IMR-90 (cell line): ENCODE data around the gene IFI27L2. TPM values are rescaled to one million over a fixed set of nuclear protein-coding genes. Genes with fewer than 3 reads are reported as not detected.

Experiments used
- ATAC-seq: fragments of 200-7000 bp; cut with Tn5 transposase; 2 replicates; pipeline ENCODE4 v1.9.1; 2020; ENCODE audit warnings: low read depth, mild to moderate bottlenecking, moderate library complexity
- BruUV-seq: library from RNA; stranded (reverse); fragments of 400-500 nt; replicated peaks from 2 replicates; lab custom pipeline; 2021; lab: Mats Ljungman, UMichigan
- CTCF ChIA-PET: fragments of 300-600 bp; formaldehyde crosslinking; extraction: SDS; loops from one replicate; lab custom pipeline; 2021; ENCODE audit warnings: antibody characterized with exemption; lab: Yijun Ruan, JAX
- POLR2A ChIA-PET: fragments of 300-600 bp; sonication (Branson Sonifier 250); formaldehyde crosslinking; loops from one replicate; lab custom pipeline; 2022; ENCODE audit warnings: antibody characterized with exemption; ENCODE audit not compliant: unreplicated experiment; lab: Charles Lee
- DNase-seq: peaks from one replicate; pipeline ENCODE4 v3.0.0; 2013
- H2AFZ ChIP-seq: replicated peaks from 2 replicates; pipeline ENCODE3; 2013; ENCODE audit warnings: low read length, mild to moderate bottlenecking; ENCODE audit not compliant: poor library complexity
- H2AK5ac ChIP-seq: 2 replicates; pipeline ENCODE4 v1.6.1; 2013; ENCODE audit warnings: low read depth, low read length, inconsistent platforms
- H2AK9ac ChIP-seq: replicated peaks from 2 replicates; pipeline ENCODE3; 2013; ENCODE audit warnings: mild to moderate bottlenecking, low read depth, low read length, moderate library complexity; ENCODE audit not compliant: poor library complexity
- H2BK120ac ChIP-seq: 2 replicates; pipeline ENCODE4 v1.6.1; 2013; ENCODE audit warnings: low read depth, low read length, inconsistent platforms
- H2BK15ac ChIP-seq: 3 replicates; pipeline ENCODE4 v1.6.1; 2013; ENCODE audit warnings: low read depth, low read length, inconsistent platforms
- H2BK20ac ChIP-seq: 2 replicates; pipeline ENCODE4 v1.6.1; 2013; ENCODE audit warnings: low read depth, mild to moderate bottlenecking, inconsistent platforms, low read length, moderate library complexity
- H2BK5ac ChIP-seq: 2 replicates; pipeline ENCODE4 v1.6.1; 2013; ENCODE audit warnings: mild to moderate bottlenecking, low read depth, low read length, inconsistent platforms; ENCODE audit not compliant: poor library complexity, severe bottlenecking
- H3K14ac ChIP-seq: replicated peaks from 2 replicates; pipeline ENCODE4 v1.6.1; 2013; ENCODE audit warnings: low read depth, low read length, inconsistent platforms
- H3K18ac ChIP-seq: 2 replicates; pipeline ENCODE4 v1.6.1; 2013; ENCODE audit warnings: low read depth, low read length, control low read depth
- H3K23ac ChIP-seq: 2 replicates; pipeline ENCODE4 v1.6.1; 2013; ENCODE audit warnings: low read depth, low read length, inconsistent platforms
- H3K27ac ChIP-seq: 2 replicates; pipeline ENCODE4 v1.5.1; 2013; ENCODE audit warnings: mild to moderate bottlenecking, control low read depth, low read length; ENCODE audit not compliant: insufficient read depth
- H3K27me3 ChIP-seq: 2 replicates; pipeline ENCODE4 v1.6.1; 2013; ENCODE audit warnings: low read length; ENCODE audit not compliant: control insufficient read depth, insufficient read depth
- H3K36me3 ChIP-seq: 2 replicates; pipeline ENCODE4 v1.6.1; 2013; ENCODE audit warnings: low read length, mixed read lengths; ENCODE audit not compliant: control insufficient read depth, insufficient read depth
- H3K4ac ChIP-seq: 2 replicates; pipeline ENCODE4 v1.6.1; 2013; ENCODE audit warnings: low read depth, low read length, inconsistent platforms
- H3K4me1 ChIP-seq: 2 replicates; pipeline ENCODE4 v1.6.1; 2013; ENCODE audit warnings: low read length, mixed read lengths; ENCODE audit not compliant: control insufficient read depth, insufficient read depth
- H3K4me2 ChIP-seq: 2 replicates; pipeline ENCODE4 v1.6.1; 2013; ENCODE audit warnings: low read depth, mild to moderate bottlenecking, control low read depth, low read length, moderate library complexity
- H3K4me3 ChIP-seq: 2 replicates; pipeline ENCODE4 v1.5.1; 2013; ENCODE audit warnings: low read depth, mild to moderate bottlenecking, control low read depth, low read length, moderate library complexity; ENCODE audit not compliant: insufficient read depth
- H3K56ac ChIP-seq: 2 replicates; pipeline ENCODE4 v1.6.1; 2013; ENCODE audit warnings: low read length, inconsistent platforms; ENCODE audit not compliant: insufficient read depth; ENCODE audit errors: extremely low read depth
- H3K79me1 ChIP-seq, 2 experiments: 2 replicates each; pipeline ENCODE4 v1.6.1; 2013; ENCODE audit warnings: low read length in 2 of 2, inconsistent platforms in 1 of 2, low read depth in 1 of 2
- H3K9ac ChIP-seq: 2 replicates; pipeline ENCODE4 v1.6.1; 2013; ENCODE audit warnings: low read depth, low read length, control low read depth
- H3K9me1 ChIP-seq: 2 replicates; pipeline ENCODE4 v1.6.1; 2013; ENCODE audit warnings: low read length, inconsistent platforms; ENCODE audit not compliant: insufficient read depth
- H3K9me3 ChIP-seq: 2 replicates; pipeline ENCODE4 v1.6.1; 2013; ENCODE audit warnings: low read length; ENCODE audit not compliant: control insufficient read depth, insufficient read depth
- H4K20me1 ChIP-seq: 2 replicates; pipeline ENCODE4 v1.6.1; 2013; ENCODE audit warnings: low read length, inconsistent platforms; ENCODE audit not compliant: insufficient read depth
- H4K5ac ChIP-seq: 2 replicates; pipeline ENCODE4 v1.6.1; 2013; ENCODE audit warnings: mild to moderate bottlenecking, low read depth, low read length, control low read depth
- H4K8ac ChIP-seq, 2 experiments: 2 replicates each; pipeline ENCODE4 v1.6.1; 2013; ENCODE audit warnings: low read depth in 2 of 2, low read length in 2 of 2, control low read depth in 1 of 2, inconsistent platforms in 1 of 2
- H4K91ac ChIP-seq: 2 replicates; pipeline ENCODE4 v1.6.1; 2013; ENCODE audit warnings: low read depth, low read length, inconsistent platforms; ENCODE audit not compliant: insufficient read depth
- MAZ ChIP-seq: IDR thresholded peaks from 2 replicates; pipeline ENCODE4 v1.6.1; 2012; ENCODE audit warnings: low read depth, mild to moderate bottlenecking, low read length, improper control_type of control experiment, moderate library complexity, borderline replicate concordance
- MXI1 ChIP-seq: IDR thresholded peaks from 2 replicates; pipeline ENCODE4 v1.6.1; 2012; ENCODE audit warnings: low read depth, mild to moderate bottlenecking, low read length, moderate library complexity, borderline replicate concordance
- NFE2L2 ChIP-seq: fragments of 150-350 bp; IDR thresholded peaks from 2 replicates; pipeline ENCODE4 v1.6.1; 2016; ENCODE audit warnings: low read depth, mild to moderate bottlenecking, low read length
- RAD21 ChIP-seq: IDR thresholded peaks from 2 replicates; pipeline ENCODE4 v1.6.1; 2012; ENCODE audit warnings: low read length, improper control_type of control experiment
- WGBS, 2 experiments: methylation state at CpG; one replicate each; pipeline versions ENCODE4 v1.1.5 to v1.1.7; 2013; ENCODE audit warnings: missing lambda C conversion rate in 2 of 2; ENCODE audit not compliant: insufficient read length in 1 of 2; ENCODE audit errors: extremely low coverage in 2 of 2; 5-methylcytosine and 5-hydroxymethylcytosine counted together
- dilution Hi-C: fragments of 300-500 bp; cut with HindIII; formaldehyde crosslinking; loops from one replicate; pipeline ENCODE4 v1.14.3; 2018; ENCODE audit warnings: low sequenced_read_pairs; ENCODE audit not compliant: unreplicated experiment
- in situ Hi-C: fragments of 300-500 bp; cut with MboI; formaldehyde crosslinking; loops from 3 replicates; pipeline ENCODE4 v1.14.3; 2019; ENCODE audit warnings: low sequenced_read_pairs, inconsistent platforms, mixed read lengths
- intact Hi-C: fragments of 100-400 bp; cut with micrococcal nuclease; formaldehyde crosslinking; loops from 2 replicates; pipeline ENCODE4 v1.10.0; 2022
- polyA plus RNA-seq, 3 experiments: library from polyadenylated mRNA; depleted of rRNA; stranded (reverse); fragments of >200 nt; gene quantifications; 2 replicates each; pipeline ENCODE4 v1.2.3, GENCODE V29; 2012; ENCODE audit warnings: low replicate concordance in 1 of 3
- total RNA-seq: library from RNA; depleted of rRNA; stranded (reverse); fragments of >200 nt; gene quantifications from 2 replicates; pipeline ENCODE4 v1.2.3, GENCODE V29; 2012

Gene IFI27L2
- total and polyA plus RNA-seq, 2 of the 4 experiments (the other 2 are of a cell fraction), result 43.0 to 187 TPM

DNA sequence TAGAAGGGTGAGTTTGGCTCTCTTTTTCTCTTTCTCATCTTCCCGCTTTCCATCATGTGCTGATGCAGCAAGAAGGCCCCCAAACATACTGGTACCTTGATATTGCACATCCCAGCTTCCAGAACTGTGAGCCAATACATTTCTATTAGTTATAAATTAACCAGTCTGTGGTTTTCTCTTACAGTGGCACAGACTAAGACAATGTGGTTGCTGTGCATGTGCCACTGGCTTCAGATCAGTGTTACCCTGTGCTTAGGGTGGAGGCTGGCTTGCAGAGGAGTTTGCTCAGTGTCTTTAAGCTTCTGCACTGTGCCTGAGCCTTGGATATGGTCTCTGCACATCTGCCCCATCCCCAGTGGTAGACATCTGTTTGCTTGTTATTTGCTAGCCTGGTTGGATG is 5.5 kb downstream of the IFI27L2 start:
- Histone ChIP-seq H3K79me1 (peaks cover 0 to 9% of the 10 kb centered on the region in 2 experiments; a peak in 1 of 4 replicates), H2BK5ac (no peak overlapping the region), H4K91ac (no peak overlapping the region), H3K18ac (no peak overlapping the region), H4K8ac (no peak overlapping the region), H2AK9ac (no peak overlapping the region), H3K4me2 (no peak overlapping the region), H3K14ac (no peak overlapping the region), H3K27ac (no peak overlapping the region), H3K36me3 (peaks cover 12% of the 10 kb centered on the region), H3K27me3 (no peaks in the 10 kb centered on the region), H2AFZ (no peak overlapping the region), H2BK120ac (no peak overlapping the region), H2BK15ac (no peak overlapping the region), H3K4me3 (no peak overlapping the region), H3K9ac (no peak overlapping the region), H3K4me1 (peaks cover 18% of the 10 kb centered on the region), H3K9me3 (peaks cover 3% of the 10 kb centered on the region), H3K9me1 (peaks cover 10% of the 10 kb centered on the region; the same call in 1 of the 2 replicates), H3K4ac (no peak overlapping the region), H4K5ac (no peak overlapping the region), H3K56ac (no peak overlapping the region), H2AK5ac (no peak overlapping the region), H2BK20ac (no peak overlapping the region), H3K23ac (no peak overlapping the region), H4K20me1 (0 out of 2 replicates have a peak, but pooled peaks cover 2% of the 10 kb centered on the region)
- DNase-seq (no peak), ATAC-seq (no peak)
- dilution Hi-C loops (no loop called here), in situ Hi-C loops (no loop called here), intact Hi-C loops (no loop called here)
- TF ChIP-seq MXI1 (no peak), NFE2L2 (no peak), MAZ (no peak), RAD21 (no peak)
- BruUV-seq, result no TSS peak
- ChIA-PET POLR2A (no interaction called here), CTCF (interaction anchor here (1.7 kb wide), 1 partner anchor 13 kb away, joined by 5 read pairs; no protein-coding TSS in a partner anchor)
- no CpG with 5 or more reads among the region's 1 CpG for WGBS, 2 experiments
